ENCODE results near the gene MTF1. TPM values are rescaled to one million over a fixed set of nuclear protein-coding genes. Genes with fewer than 3 reads are reported as not detected.

The MTF1 gene
- polyA plus RNA-seq, 1 donor = 5.6 TPM

GRCh38 chr1:37868466-37868865 is 9.1 kb upstream of the MTF1 start:
- no peak for DNase-seq (ENCODE audit: low read depth)

- no peak for DNase-seq (ENCODE audit: low read depth)
Measured at GRCh38 chr1:37867784-37868183, 8.4 kb upstream of the MTF1 start.

- no peak for DNase-seq (ENCODE audit: low read depth)
Measured at GRCh38 chr1:37866491-37866890, 7.1 kb upstream of the MTF1 start.

GRCh38 chr1:37865348-37866120 is 6.1 kb upstream of the MTF1 start:
- DNase-seq (ENCODE audit: low read depth) = no peak

- no peak for DNase-seq (ENCODE audit: low read depth)
Measured at GRCh38 chr1:37862330-37862729, 2.9 kb upstream of the MTF1 start.

- DNase-seq (ENCODE audit: low read depth) = no peak
Measured at GRCh38 chr1:37861151-37861550, 1.8 kb upstream of the MTF1 start.

- no peak for DNase-seq (ENCODE audit: low read depth)
Measured at GRCh38 chr1:37860346-37860666, 914 bp upstream of the MTF1 start.

- no peak for DNase-seq (ENCODE audit: low read depth)
Measured at GRCh38 chr1:37858931-37859506, 373 bp downstream of the MTF1 start.

- DNase-seq (ENCODE audit: low read depth) = no peak
Measured at GRCh38 chr1:37854406-37854805, 5.0 kb downstream of the MTF1 start.

GRCh38 chr1:37853157-37853556 is 6.2 kb downstream of the MTF1 start:
- no peak for DNase-seq (ENCODE audit: low read depth)

- no peak for DNase-seq (ENCODE audit: low read depth)
Measured at GRCh38 chr1:37851782-37852210, 7.6 kb downstream of the MTF1 start.

- DNase-seq (ENCODE audit: low read depth) = no peak
Measured at GRCh38 chr1:37851262-37851661, 8.1 kb downstream of the MTF1 start.

GRCh38 chr1:37850352-37850955 is 8.9 kb downstream of the MTF1 start:
- DNase-seq (ENCODE audit: low read depth) = no peak

- DNase-seq (ENCODE audit: low read depth) = no peak
Measured at GRCh38 chr1:37849480-37849879, 9.9 kb downstream of the MTF1 start.

GRCh38 chr1:37846647-37847339 is 12.6 kb downstream of the MTF1 start:
- DNase-seq (ENCODE audit: low read depth) = no peak

GRCh38 chr1:37845786-37846185 is 13.6 kb downstream of the MTF1 start:
- DNase-seq (ENCODE audit: low read depth) = no peak

GRCh38 chr1:37845049-37845646 is 14.2 kb downstream of the MTF1 start:
- DNase-seq (ENCODE audit: low read depth) = no peak

- no peak for DNase-seq (ENCODE audit: low read depth)
Measured at GRCh38 chr1:37844536-37844935, 14.9 kb downstream of the MTF1 start.

- DNase-seq (ENCODE audit: low read depth) = no peak
Measured at GRCh38 chr1:37841652-37842051, 17.7 kb downstream of the MTF1 start.

GRCh38 chr1:37840711-37841110 is 18.7 kb downstream of the MTF1 start:
- DNase-seq (ENCODE audit: low read depth) = no peak

GRCh38 chr1:37839676-37840075 is 19.7 kb downstream of the MTF1 start:
- no peak for DNase-seq (ENCODE audit: low read depth)

- DNase-seq (ENCODE audit: low read depth) = no peak
Measured at GRCh38 chr1:37836788-37837187, 22.6 kb downstream of the MTF1 start.

Measured in forelimb muscle (tissue), 1 donor.